Calu3 (cell line): ENCODE data around the gene LIF. TPM values are rescaled to one million over a fixed set of nuclear protein-coding genes. Genes with fewer than 3 reads are reported as not detected.

Experiments
- BruUV-seq: library from RNA; stranded (reverse); fragments of 400-500 nt; replicated peaks from 2 replicates; lab custom pipeline; 2021; lab: Mats Ljungman, UMichigan
- CTCF ChIA-PET: fragments of 300-600 bp; sonication (Branson Sonifier 250); formaldehyde crosslinking; loops from one replicate; lab custom pipeline; 2022; ENCODE audit warnings: antibody characterized with exemption; lab: Charles Lee
- DNase-seq: peaks from one replicate; pipeline ENCODE4 v3.0.0; 2022
- H3K27ac Mint-ChIP-seq: one replicate; pipeline ENCODE4 v1.8.0; 2022; ENCODE audit warnings: mixed read lengths; ENCODE audit not compliant: unreplicated experiment
- H3K27me3 Mint-ChIP-seq: one replicate; pipeline ENCODE4 v1.8.0; 2022; ENCODE audit warnings: mixed read lengths; ENCODE audit not compliant: unreplicated experiment
- H3K36me3 Mint-ChIP-seq: one replicate; pipeline ENCODE4 v1.8.0; 2022; ENCODE audit warnings: mild to moderate bottlenecking, moderate library complexity, mixed read lengths; ENCODE audit not compliant: insufficient read depth, unreplicated experiment
- H3K4me1 Mint-ChIP-seq: one replicate; pipeline ENCODE4 v1.8.0; 2022; ENCODE audit warnings: mild to moderate bottlenecking, low read depth, mixed read lengths; ENCODE audit not compliant: unreplicated experiment
- H3K4me3 Mint-ChIP-seq: one replicate; pipeline ENCODE4 v1.8.0; 2022; ENCODE audit warnings: mild to moderate bottlenecking, low read depth, moderate library complexity, mixed read lengths; ENCODE audit not compliant: unreplicated experiment
- H3K9me3 Mint-ChIP-seq: one replicate; pipeline ENCODE4 v1.8.0; 2022; ENCODE audit warnings: low read depth, mixed read lengths; ENCODE audit not compliant: unreplicated experiment
- CTCF ChIP-seq: fragments of 200-600 bp; IDR thresholded peaks from one replicate; pipeline ENCODE4 v1.8.0; 2022; ENCODE audit warnings: antibody characterized with exemption; ENCODE audit not compliant: unreplicated experiment
- intact Hi-C: fragments of 100-400 bp; cut with micrococcal nuclease; formaldehyde crosslinking; loops from one replicate; pipeline ENCODE4 v1.10.0; 2022; ENCODE audit not compliant: unreplicated experiment
- total RNA-seq: library from RNA; stranded (reverse); gene quantifications from 2 replicates; pipeline ENCODE4 v1.2.3, GENCODE V29; 2022

Gene LIF
- total RNA-seq, 1 experiment from 2014 or later = 260 TPM

GRCh38 chr22:30284172-30284571 is 37.6 kb upstream of the LIF start:
- DNase-seq = no peak
- Mint-ChIP-seq H3K4me1 (no peaks in the 10 kb centered on the region), H3K27ac (no peak overlapping the region), H3K9me3 (no peaks in the 10 kb centered on the region), H3K36me3 (peaks cover 54% of the 10 kb centered on the region), H3K4me3 (no peak overlapping the region), H3K27me3 (no peaks in the 10 kb centered on the region)
- no peak for TF ChIP-seq CTCF
- BruUV-seq = no TSS peak
- CTCF ChIA-PET = no interaction called here
- intact Hi-C loops = no loop called here

GRCh38 chr22:30283342-30283741 is 36.8 kb upstream of the LIF start:
- intact Hi-C loops = no loop called here
- no peak for DNase-seq
- TF ChIP-seq CTCF = no peak
- H3K27me3 Mint-ChIP-seq = no peaks in the 10 kb centered on the region
- H3K36me3 Mint-ChIP-seq = peaks cover 46% of the 10 kb centered on the region
- H3K27ac Mint-ChIP-seq = no peak overlapping the region
- no peaks in the 10 kb centered on the region for H3K9me3 Mint-ChIP-seq
- CTCF ChIA-PET = no interaction called here
- no peak overlapping the region for H3K4me3 Mint-ChIP-seq
- no TSS peak for BruUV-seq
- H3K4me1 Mint-ChIP-seq = no peaks in the 10 kb centered on the region

- Mint-ChIP-seq H3K9me3 (no peaks in the 10 kb centered on the region), H3K36me3 (peaks cover 39% of the 10 kb centered on the region), H3K4me3 (no peak overlapping the region), H3K27ac (no peak overlapping the region), H3K27me3 (no peaks in the 10 kb centered on the region), H3K4me1 (peaks cover 7% of the 10 kb centered on the region)
- CTCF ChIA-PET = no interaction called here
- intact Hi-C loops = no loop called here
- DNase-seq = no peak
- no TSS peak for BruUV-seq
- no peak for TF ChIP-seq CTCF
These were observed 36.1 kb upstream of the LIF start for GRCh38 chr22:30282616-30283046.

GRCh38 chr22:30280505-30280904 is 33.9 kb upstream of the LIF start:
- no peaks in the 10 kb centered on the region for H3K27me3 Mint-ChIP-seq
- no peak for TF ChIP-seq CTCF
- H3K36me3 Mint-ChIP-seq = peaks cover 25% of the 10 kb centered on the region
- H3K9me3 Mint-ChIP-seq = no peaks in the 10 kb centered on the region
- no TSS peak for BruUV-seq
- DNase-seq = no peak
- CTCF ChIA-PET = interaction anchor here (0.9 kb wide), 1 partner anchor 9 kb away, joined by 3 read pairs; the partner anchor contains the start of gene CASTOR1
- no peak overlapping the region for H3K27ac Mint-ChIP-seq
- no peak overlapping the region for H3K4me3 Mint-ChIP-seq
- intact Hi-C loops = no loop called here
- peaks cover 9% of the 10 kb centered on the region for H3K4me1 Mint-ChIP-seq
